HEK293 (cell line): ENCODE measurements around the gene PRKCE.

Source experiments
- KLF16 ChIP-seq: fragments of 450-650 bp; formaldehyde crosslinking; IDR thresholded peaks from 2 replicates; pipeline ENCODE4 v1.5.1; 2017; ENCODE audit warnings: missing biosample characterization, missing genetic modification characterization
- ZNF121 ChIP-seq: fragments of 450-650 bp; formaldehyde crosslinking; IDR thresholded peaks from 2 replicates; pipeline ENCODE4 v1.5.1; 2016; ENCODE audit warnings: missing biosample characterization, missing genetic modification characterization
- ZNF19 ChIP-seq: fragments of 450-650 bp; formaldehyde crosslinking; IDR thresholded peaks from 2 replicates; pipeline ENCODE4; 2016; ENCODE audit warnings: missing biosample characterization, missing genetic modification characterization, low read depth
- ZNF239 ChIP-seq: fragments of 450-650 bp; formaldehyde crosslinking; IDR thresholded peaks from 2 replicates; pipeline ENCODE4 v1.5.1; 2016; ENCODE audit warnings: missing biosample characterization, missing genetic modification characterization
- ZNF24 ChIP-seq: fragments of 450-650 bp; formaldehyde crosslinking; IDR thresholded peaks from 2 replicates; pipeline ENCODE4 v1.5.1; 2016; ENCODE audit warnings: missing biosample characterization, missing genetic modification characterization
- ZNF473 ChIP-seq: fragments of 450-650 bp; formaldehyde crosslinking; IDR thresholded peaks from 2 replicates; pipeline ENCODE4 v1.5.1; 2017; ENCODE audit warnings: missing biosample characterization, missing genetic modification characterization
- ZNF571 ChIP-seq: fragments of 450-650 bp; formaldehyde crosslinking; IDR thresholded peaks from 2 replicates; pipeline ENCODE4 v1.5.0; 2017; ENCODE audit warnings: missing biosample characterization, missing genetic modification characterization
- TF ChIP-seq, protein P1 (sequence below): fragments of 450-650 bp; formaldehyde crosslinking; IDR thresholded peaks from 2 replicates; pipeline ENCODE4 v1.5.1; 2016; ENCODE audit warnings: missing biosample characterization, missing genetic modification characterization, low read depth
- TF ChIP-seq, protein P2 (sequence below): fragments of 450-650 bp; formaldehyde crosslinking; IDR thresholded peaks from 2 replicates; pipeline ENCODE4 v1.5.1; 2016; ENCODE audit warnings: missing biosample characterization, missing genetic modification characterization
- TF ChIP-seq, protein P3 (sequence below): fragments of 450-650 bp; formaldehyde crosslinking; IDR thresholded peaks from 2 replicates; pipeline ENCODE4 v1.5.1; 2016; ENCODE audit warnings: missing biosample characterization, missing genetic modification characterization, borderline replicate concordance

GRCh38 chr2:45952591-45952990 lies 301.1 kb downstream of the PRKCE start:
- TF ChIP-seq ZNF473 (tag by site-specific recombination) (no peak), ZNF19 (tag by site-specific recombination) (no peak), ZNF239 (tag by site-specific recombination) (no peak), KLF16 (tag by site-specific recombination) (no peak), ZNF121 (tag by site-specific recombination) (no peak), ZNF24 (tag by site-specific recombination) (no peak), ZNF571 (tag by site-specific recombination) (no peak)
- TF ChIP-seq, protein P1, sequence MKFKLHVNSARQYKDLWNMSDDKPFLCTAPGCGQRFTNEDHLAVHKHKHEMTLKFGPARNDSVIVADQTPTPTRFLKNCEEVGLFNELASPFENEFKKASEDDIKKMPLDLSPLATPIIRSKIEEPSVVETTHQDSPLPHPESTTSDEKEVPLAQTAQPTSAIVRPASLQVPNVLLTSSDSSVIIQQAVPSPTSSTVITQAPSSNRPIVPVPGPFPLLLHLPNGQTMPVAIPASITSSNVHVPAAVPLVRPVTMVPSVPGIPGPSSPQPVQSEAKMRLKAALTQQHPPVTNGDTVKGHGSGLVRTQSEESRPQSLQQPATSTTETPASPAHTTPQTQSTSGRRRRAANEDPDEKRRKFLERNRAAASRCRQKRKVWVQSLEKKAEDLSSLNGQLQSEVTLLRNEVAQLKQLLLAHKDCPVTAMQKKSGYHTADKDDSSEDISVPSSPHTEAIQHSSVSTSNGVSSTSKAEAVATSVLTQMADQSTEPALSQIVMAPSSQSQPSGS (tag by site-specific recombination): no peak
- TF ChIP-seq, protein P2, sequence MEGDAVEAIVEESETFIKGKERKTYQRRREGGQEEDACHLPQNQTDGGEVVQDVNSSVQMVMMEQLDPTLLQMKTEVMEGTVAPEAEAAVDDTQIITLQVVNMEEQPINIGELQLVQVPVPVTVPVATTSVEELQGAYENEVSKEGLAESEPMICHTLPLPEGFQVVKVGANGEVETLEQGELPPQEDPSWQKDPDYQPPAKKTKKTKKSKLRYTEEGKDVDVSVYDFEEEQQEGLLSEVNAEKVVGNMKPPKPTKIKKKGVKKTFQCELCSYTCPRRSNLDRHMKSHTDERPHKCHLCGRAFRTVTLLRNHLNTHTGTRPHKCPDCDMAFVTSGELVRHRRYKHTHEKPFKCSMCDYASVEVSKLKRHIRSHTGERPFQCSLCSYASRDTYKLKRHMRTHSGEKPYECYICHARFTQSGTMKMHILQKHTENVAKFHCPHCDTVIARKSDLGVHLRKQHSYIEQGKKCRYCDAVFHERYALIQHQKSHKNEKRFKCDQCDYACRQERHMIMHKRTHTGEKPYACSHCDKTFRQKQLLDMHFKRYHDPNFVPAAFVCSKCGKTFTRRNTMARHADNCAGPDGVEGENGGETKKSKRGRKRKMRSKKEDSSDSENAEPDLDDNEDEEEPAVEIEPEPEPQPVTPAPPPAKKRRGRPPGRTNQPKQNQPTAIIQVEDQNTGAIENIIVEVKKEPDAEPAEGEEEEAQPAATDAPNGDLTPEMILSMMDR (tag by site-specific recombination): no peak
- TF ChIP-seq, protein P3, sequence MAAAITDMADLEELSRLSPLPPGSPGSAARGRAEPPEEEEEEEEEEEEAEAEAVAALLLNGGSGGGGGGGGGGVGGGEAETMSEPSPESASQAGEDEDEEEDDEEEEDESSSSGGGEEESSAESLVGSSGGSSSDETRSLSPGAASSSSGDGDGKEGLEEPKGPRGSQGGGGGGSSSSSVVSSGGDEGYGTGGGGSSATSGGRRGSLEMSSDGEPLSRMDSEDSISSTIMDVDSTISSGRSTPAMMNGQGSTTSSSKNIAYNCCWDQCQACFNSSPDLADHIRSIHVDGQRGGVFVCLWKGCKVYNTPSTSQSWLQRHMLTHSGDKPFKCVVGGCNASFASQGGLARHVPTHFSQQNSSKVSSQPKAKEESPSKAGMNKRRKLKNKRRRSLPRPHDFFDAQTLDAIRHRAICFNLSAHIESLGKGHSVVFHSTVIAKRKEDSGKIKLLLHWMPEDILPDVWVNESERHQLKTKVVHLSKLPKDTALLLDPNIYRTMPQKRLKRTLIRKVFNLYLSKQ (tag by site-specific recombination): no peak
